Testis (tissue), 3 donors: ENCODE measurements around the gene SUSD1. TPM values are rescaled to one million over a fixed set of nuclear protein-coding genes. Genes with fewer than 3 reads are reported as not detected.

Source experiments
- DNase-seq: peaks from one replicate; pipeline ENCODE4 v3.0.0-alpha.2; 2019
- H3K27ac ChIP-seq, 2 donors: fragments of 200-600 bp; sonication (generic); one replicate each; pipeline ENCODE4 v1.5.1; 2019
- H3K27me3 ChIP-seq: fragments of 200-600 bp; sonication (generic); one replicate; pipeline ENCODE4 v1.5.1; 2019
- H3K36me3 ChIP-seq: fragments of 200-600 bp; sonication (generic); one replicate; pipeline ENCODE4 v1.5.1; 2017; ENCODE audit warnings: low read depth; ENCODE audit errors: missing control alignments
- H3K4me1 ChIP-seq: fragments of 200-600 bp; sonication (generic); one replicate; pipeline ENCODE4 v1.5.1; 2019
- H3K4me3 ChIP-seq, 2 donors: fragments of 200-600 bp; sonication (generic); one replicate each; pipeline ENCODE4 v1.5.1; 2017 to 2019
- H3K9me3 ChIP-seq: fragments of 200-600 bp; sonication (generic); one replicate; pipeline ENCODE4 v1.5.1; 2017
- CTCF ChIP-seq, 3 experiments: fragments of 450-650 bp in 2 of 3; fragments of 200-600 bp in 1 of 3; sonication (generic) in 1 of 3; IDR thresholded peaks; one replicate each; pipeline ENCODE4 v1.5.1; 2016 to 2019; ENCODE audit warnings: antibody characterized with exemption in 3 of 3, mild to moderate bottlenecking in 2 of 3, moderate library complexity in 1 of 3
- POLR2A ChIP-seq: fragments of 450-650 bp; IDR thresholded peaks from one replicate; pipeline ENCODE4 v1.6.1; 2017; ENCODE audit warnings: antibody characterized with exemption, mild to moderate bottlenecking, moderate library complexity
- WGBS, 2 donors: methylation state at CpG; one replicate each; pipeline ENCODE4 v1.1.5; 2018; 5-methylcytosine and 5-hydroxymethylcytosine counted together
- intact Hi-C: fragments of 100-400 bp; cut with DNase I; formaldehyde crosslinking; loops from one replicate; pipeline ENCODE4 v1.15.1; 2023; ENCODE audit warnings: low total_unique reads
- polyA plus RNA-seq: library from polyadenylated mRNA; stranded (reverse); fragments of 350-450 nt; fragmentation: Illumina TruSeq; extraction: RNeasy Lipid Tissue Mini Kit (QIAGEN cat#74804); gene quantifications from one replicate; pipeline ENCODE4 v1.2.3, GENCODE V29; 2014; ENCODE audit warnings: low read depth, low replicate concordance; ENCODE audit not compliant: insufficient read depth
- total RNA-seq, 2 donors: library from RNA; depleted of rRNA; stranded (reverse); fragments of >200 nt; gene quantifications; one replicate each; pipeline ENCODE4 v1.2.3, GENCODE V29; 2016

Gene SUSD1
- total and polyA plus RNA-seq, 3 donors from 2014 or later, result 12.7 to 39.1 (median 28.0) TPM

GRCh38 chr9:112184946-112185345, 9.8 kb upstream of the SUSD1 start:
- DNase-seq, result no peak
- Histone ChIP-seq H3K27ac (no peak overlapping the region), H3K9me3 (no peaks in the 10 kb centered on the region), H3K36me3 (no peaks in the 10 kb centered on the region), H3K4me1 (peaks cover 7% of the 10 kb centered on the region), H3K27me3 (no peaks in the 10 kb centered on the region), H3K4me3 (no peak overlapping the region)
- intact Hi-C loops, result no loop called here
- 89 to 92% methylated on average over 2 of the region's 2 CpGs for WGBS, 2 donors
- no peak for TF ChIP-seq POLR2A
- TF ChIP-seq CTCF (IDR thresholded peaks at IDR 0.05), result no peak

GRCh38 chr9:112184221-112184620, 9.1 kb upstream of the SUSD1 start:
- 83 to 90% methylated on average over 3 of the region's 3 CpGs for WGBS, 2 donors
- TF ChIP-seq POLR2A (no peak), CTCF (IDR thresholded peaks at IDR 0.05) (no peak)
- H3K27ac ChIP-seq, result no peak overlapping the region
- DNase-seq, result no peak
- H3K36me3 ChIP-seq, result no peaks in the 10 kb centered on the region
- no peaks in the 10 kb centered on the region for H3K9me3 ChIP-seq
- no peak overlapping the region for H3K4me3 ChIP-seq
- intact Hi-C loops, result no loop called here
- H3K27me3 ChIP-seq, result no peaks in the 10 kb centered on the region
- H3K4me1 ChIP-seq, result peaks cover 12% of the 10 kb centered on the region

- Histone ChIP-seq H3K27ac (peak overlapping the region; percentile 22 to 59), H3K36me3 (no peaks in the 10 kb centered on the region), H3K4me1 (peaks cover 12% of the 10 kb centered on the region), H3K9me3 (no peaks in the 10 kb centered on the region), H3K4me3 (no peak overlapping the region), H3K27me3 (no peaks in the 10 kb centered on the region)
- WGBS, 2 donors, result 32 to 46% methylated on average over 3 of the region's 3 CpGs
- peak; percentile 81 for DNase-seq
- intact Hi-C loops, result no loop called here
- no peak for TF ChIP-seq CTCF (IDR thresholded peaks at IDR 0.05)
- no peak for TF ChIP-seq POLR2A
Measured at GRCh38 chr9:112180387-112180881, 5.3 kb upstream of the SUSD1 start.

- TF ChIP-seq POLR2A, result no peak
- TF ChIP-seq CTCF (IDR thresholded peaks at IDR 0.05), result no peak
- no peaks in the 10 kb centered on the region for H3K27me3 ChIP-seq
- H3K9me3 ChIP-seq, result no peaks in the 10 kb centered on the region
- peak overlapping the region; percentile 59 to 70 for H3K27ac ChIP-seq
- DNase-seq, result peak; percentile 62
- H3K4me1 ChIP-seq, result peaks cover 12% of the 10 kb centered on the region
- intact Hi-C loops, result no loop called here
- no peaks in the 10 kb centered on the region for H3K36me3 ChIP-seq
- 30 to 38% methylated on average over 4 of the region's 4 CpGs for WGBS, 2 donors
- no peak overlapping the region for H3K4me3 ChIP-seq
Measured at GRCh38 chr9:112179816-112180215, 4.7 kb upstream of the SUSD1 start.

- WGBS, 2 donors, result 77 to 94% methylated on average over 5 of the region's 5 CpGs
- H3K4me1 ChIP-seq, result peaks cover 24% of the 10 kb centered on the region
- no peak overlapping the region for H3K27ac ChIP-seq
- H3K9me3 ChIP-seq, result no peaks in the 10 kb centered on the region
- no peaks in the 10 kb centered on the region for H3K36me3 ChIP-seq
- no peak overlapping the region for H3K4me3 ChIP-seq
- intact Hi-C loops, result no loop called here
- H3K27me3 ChIP-seq, result no peaks in the 10 kb centered on the region
- DNase-seq, result no peak
- TF ChIP-seq POLR2A (no peak), CTCF (IDR thresholded peaks at IDR 0.05) (no peak)
Measured at GRCh38 chr9:112176524-112176923, 1.4 kb upstream of the SUSD1 start.
